Measurements from ENCODE around the gene FARP2.

FARP2 gene

DNA sequence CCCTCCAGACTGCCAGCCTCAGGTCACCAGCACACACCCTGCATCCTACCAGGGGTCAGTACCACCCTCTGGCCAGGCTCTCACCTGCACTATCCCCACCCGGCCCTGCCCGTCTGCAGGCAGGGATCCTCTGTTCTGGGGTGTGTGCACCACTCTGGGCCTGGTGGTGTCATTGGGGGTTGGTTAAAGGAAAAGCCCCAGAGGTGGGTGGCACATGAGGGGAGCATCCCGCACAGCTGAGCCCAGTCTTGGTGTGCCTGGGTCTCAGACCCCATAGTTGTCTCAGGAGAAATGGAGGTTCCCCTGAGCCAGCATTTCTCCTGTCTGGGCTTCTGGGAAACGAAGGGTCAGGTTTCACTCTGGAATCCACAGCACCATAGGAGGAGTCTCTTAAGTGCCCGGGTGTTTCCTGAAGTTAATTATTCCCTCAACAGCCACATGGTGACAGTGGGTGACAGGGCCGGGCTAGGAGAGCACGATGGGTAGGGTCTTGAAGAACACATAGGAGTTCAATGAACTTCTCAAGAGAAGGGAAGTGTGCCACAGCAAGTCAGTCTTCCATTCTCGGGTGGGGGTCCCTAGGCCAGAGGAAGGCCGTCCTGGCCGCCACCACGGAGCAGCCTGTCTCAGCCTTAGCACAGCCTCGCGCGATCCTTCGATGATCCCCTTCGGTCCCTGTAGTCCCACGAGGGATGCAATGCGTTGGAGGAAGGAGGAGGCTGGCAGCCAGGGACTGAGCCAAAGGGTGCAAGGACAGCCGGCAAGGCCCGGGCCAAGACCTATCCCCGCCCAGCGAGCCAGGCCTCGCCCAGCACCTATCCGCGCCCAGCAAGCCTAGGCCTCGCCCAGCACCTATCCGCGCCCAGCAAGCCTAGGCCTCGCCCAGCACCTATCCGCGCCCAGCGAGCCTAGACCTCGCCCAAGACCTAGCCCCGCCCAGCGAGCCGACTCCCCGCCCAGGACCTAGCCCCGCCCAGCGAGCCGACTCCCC, 1.1 kb upstream of the FARP2 start:
- Histone ChIP-seq H3K4me1 (ENCODE audit: insufficient read depth, low read length) (peaks cover 12% of the 10 kb centered on the region), H3K27me3 (ENCODE audit: control insufficient read depth in 1 of 2, insufficient read depth in 2 of 2, low read length in 2 of 2) (no peaks in the 10 kb centered on the region), H3K9me3 (ENCODE audit: low read length) (no peaks in the 10 kb centered on the region), H3K9ac (ENCODE audit: low read length) (no peak overlapping the region), H3K27ac (ENCODE audit: low read depth, low read length) (no peak overlapping the region), H3K4me3 (ENCODE audit: low read depth in 1 of 2, low read length in 2 of 2) (peak overlapping the region; percentile 8 to 11), H3K36me3 (ENCODE audit: insufficient read depth, low read length) (peaks cover 36% of the 10 kb centered on the region)

DNA sequence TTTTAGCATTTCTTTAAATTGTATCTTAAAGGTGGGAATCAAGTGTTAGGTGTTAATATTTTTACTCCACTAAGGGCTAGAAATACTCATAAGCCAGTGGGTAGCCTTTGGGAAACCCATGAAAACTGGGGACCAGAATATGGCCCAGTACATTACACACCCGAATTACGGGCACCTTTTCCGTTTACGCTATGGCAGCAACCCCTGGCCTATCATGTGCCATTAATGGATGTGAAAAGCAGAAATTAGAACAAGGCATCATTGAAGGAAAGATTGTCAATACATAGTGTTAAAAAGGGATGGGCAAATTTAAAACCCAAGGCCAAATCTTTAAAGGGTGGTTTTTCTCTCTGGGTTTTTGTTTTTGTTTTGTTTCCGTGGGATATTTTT, 781 bp downstream of the FARP2 start:
- H3K27me3 ChIP-seq (ENCODE audit: control insufficient read depth in 1 of 2, insufficient read depth in 2 of 2, low read length in 2 of 2) = no peaks in the 10 kb centered on the region

DNA sequence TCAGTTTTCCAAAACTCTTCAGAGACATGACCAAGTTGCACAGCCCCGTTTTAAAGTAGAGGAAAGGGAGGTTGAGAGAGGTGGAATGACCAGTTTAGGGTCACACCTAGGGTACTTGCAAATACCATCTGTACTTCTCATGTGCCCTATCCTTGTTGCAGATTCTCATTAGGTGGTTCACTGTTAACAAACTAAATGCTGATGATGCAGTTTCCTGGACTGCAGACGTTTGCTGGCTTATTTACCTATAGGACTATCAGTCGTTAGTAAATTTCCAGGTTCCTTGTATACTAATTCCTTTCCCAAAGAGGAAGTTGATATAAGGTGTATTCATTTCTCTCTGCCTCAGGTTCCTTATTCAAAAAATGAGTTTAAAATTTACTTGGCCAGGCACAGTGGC, 1.4 kb downstream of the FARP2 start:
- Histone ChIP-seq H3K9me3 (ENCODE audit: low read length) (no peaks in the 10 kb centered on the region), H3K36me3 (ENCODE audit: insufficient read depth, low read length) (peaks cover 11% of the 10 kb centered on the region), H3K4me1 (ENCODE audit: insufficient read depth, low read length) (peaks cover 12% of the 10 kb centered on the region), H3K9ac (ENCODE audit: low read length) (peak overlapping the region; percentile 75), H3K27ac (ENCODE audit: low read depth, low read length) (no peak overlapping the region), H3K4me3 (ENCODE audit: low read depth in 1 of 2, low read length in 2 of 2) (peak overlapping the region in 1 of 2 donors; percentile 62), H3K27me3 (ENCODE audit: control insufficient read depth in 1 of 2, insufficient read depth in 2 of 2, low read length in 2 of 2) (no peaks in the 10 kb centered on the region)

More for the DNA sequence above, 781 bp downstream of the FARP2 start:
- peaks cover 18% of the 10 kb centered on the region for H3K36me3 ChIP-seq (ENCODE audit: insufficient read depth, low read length)
- H3K9me3 ChIP-seq (ENCODE audit: low read length) = no peaks in the 10 kb centered on the region
- peak overlapping the region; percentile 75 for H3K9ac ChIP-seq (ENCODE audit: low read length)
- peak overlapping the region; percentile 62 to 77 for H3K4me3 ChIP-seq (ENCODE audit: low read depth in 1 of 2, low read length in 2 of 2)
- H3K4me1 ChIP-seq (ENCODE audit: insufficient read depth, low read length) = peaks cover 12% of the 10 kb centered on the region
- peak overlapping the region; percentile 72 for H3K27ac ChIP-seq (ENCODE audit: low read depth, low read length)

DNA sequence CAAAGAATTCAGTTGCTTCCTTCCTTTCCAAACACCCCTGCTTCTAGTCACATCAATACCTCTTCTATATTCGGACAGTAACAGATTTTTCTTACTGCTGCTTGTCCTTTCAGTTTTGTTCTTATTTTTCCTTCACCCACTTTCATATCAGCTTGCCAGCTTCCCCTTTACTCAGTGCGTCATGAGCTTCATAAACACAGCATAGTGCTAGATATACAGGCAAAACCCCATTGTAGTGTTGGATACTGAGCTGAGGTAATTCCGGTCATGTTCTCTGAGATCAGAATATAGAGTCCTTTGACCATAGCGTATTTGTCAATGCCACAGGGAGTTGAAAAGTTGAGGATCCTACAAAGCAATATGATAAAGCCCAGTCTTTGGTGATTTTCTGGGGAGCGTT, 2.4 kb downstream of the FARP2 start:
- H3K4me3 ChIP-seq (ENCODE audit: low read depth in 1 of 2, low read length in 2 of 2) = no peak overlapping the region

DNA sequence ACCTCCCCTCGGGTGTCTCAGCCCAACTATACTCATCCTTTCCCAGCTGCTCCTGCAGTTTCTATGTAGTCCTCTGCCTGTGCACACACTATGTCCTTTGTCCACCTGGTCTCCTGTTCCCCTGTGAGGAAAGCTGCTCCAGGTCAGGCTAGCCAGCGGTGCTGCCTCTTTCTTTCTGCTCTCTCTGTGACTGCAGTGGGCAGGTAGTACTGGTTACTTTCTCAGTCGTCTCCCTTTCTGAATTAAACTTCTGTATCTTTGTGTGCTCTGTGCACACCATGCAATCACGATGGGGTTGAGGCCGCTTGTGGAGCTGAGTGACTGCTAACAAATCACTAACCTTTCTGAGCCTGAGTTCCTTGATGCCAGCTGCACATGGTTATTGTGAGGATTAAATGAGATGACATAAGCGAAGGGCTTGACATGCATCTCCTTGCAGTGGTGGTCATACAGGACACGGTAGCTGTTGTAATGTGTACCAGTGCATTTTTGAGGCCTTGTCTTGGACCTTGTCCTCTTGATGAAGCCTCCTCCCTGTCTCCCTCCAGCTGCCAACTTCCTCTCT, 3.5 kb downstream of the FARP2 start:
- no peaks in the 10 kb centered on the region for H3K27me3 ChIP-seq (ENCODE audit: control insufficient read depth in 1 of 2, insufficient read depth in 2 of 2, low read length in 2 of 2)
- no peak overlapping the region for H3K27ac ChIP-seq (ENCODE audit: low read depth, low read length)
- no peaks in the 10 kb centered on the region for H3K36me3 ChIP-seq (ENCODE audit: insufficient read depth, low read length)
- H3K9me3 ChIP-seq (ENCODE audit: low read length) = no peaks in the 10 kb centered on the region
- H3K9ac ChIP-seq (ENCODE audit: low read length) = no peak overlapping the region
- peaks cover 24% of the 10 kb centered on the region for H3K4me1 ChIP-seq (ENCODE audit: insufficient read depth, low read length)
- no peak overlapping the region for H3K4me3 ChIP-seq (ENCODE audit: low read depth in 1 of 2, low read length in 2 of 2)

More for the DNA sequence above, 2.4 kb downstream of the FARP2 start:
- peaks cover 16% of the 10 kb centered on the region for H3K4me1 ChIP-seq (ENCODE audit: insufficient read depth, low read length)
- no peaks in the 10 kb centered on the region for H3K9me3 ChIP-seq (ENCODE audit: low read length)
- no peak overlapping the region for H3K27ac ChIP-seq (ENCODE audit: low read depth, low read length)
- no peak overlapping the region for H3K9ac ChIP-seq (ENCODE audit: low read length)
- H3K36me3 ChIP-seq (ENCODE audit: insufficient read depth, low read length) = peaks cover 2% of the 10 kb centered on the region
- H3K27me3 ChIP-seq (ENCODE audit: control insufficient read depth in 1 of 2, insufficient read depth in 2 of 2, low read length in 2 of 2) = no peaks in the 10 kb centered on the region

DNA sequence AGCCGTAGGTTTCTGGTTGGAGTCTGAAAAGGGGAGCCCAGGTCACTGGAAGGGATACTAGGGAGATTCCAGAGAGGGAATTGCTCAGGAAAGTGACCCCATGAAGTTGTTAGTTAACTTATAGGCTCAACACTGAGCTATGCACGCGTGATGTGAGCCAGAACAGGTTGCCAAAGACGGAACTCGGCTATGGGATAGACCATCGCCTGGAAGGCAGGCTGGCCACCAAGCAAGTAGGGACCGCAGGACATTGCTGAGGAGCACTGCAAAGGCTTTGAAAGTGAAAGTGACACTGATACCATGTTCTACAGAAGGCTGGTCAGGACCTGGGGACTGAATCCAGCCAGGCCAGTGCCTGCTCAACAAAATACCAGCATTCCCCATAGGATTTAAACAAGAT, 7.3 kb downstream of the FARP2 start:
- H3K9ac ChIP-seq (ENCODE audit: low read length) = no peak overlapping the region
- no peaks in the 10 kb centered on the region for H3K9me3 ChIP-seq (ENCODE audit: low read length)
- no peaks in the 10 kb centered on the region for H3K27me3 ChIP-seq (ENCODE audit: control insufficient read depth in 1 of 2, insufficient read depth in 2 of 2, low read length in 2 of 2)
- peaks cover 12% of the 10 kb centered on the region for H3K4me1 ChIP-seq (ENCODE audit: insufficient read depth, low read length)
- no peak overlapping the region for H3K4me3 ChIP-seq (ENCODE audit: low read depth in 1 of 2, low read length in 2 of 2)
- H3K27ac ChIP-seq (ENCODE audit: low read depth, low read length) = no peak overlapping the region
- no peaks in the 10 kb centered on the region for H3K36me3 ChIP-seq (ENCODE audit: insufficient read depth, low read length)

DNA sequence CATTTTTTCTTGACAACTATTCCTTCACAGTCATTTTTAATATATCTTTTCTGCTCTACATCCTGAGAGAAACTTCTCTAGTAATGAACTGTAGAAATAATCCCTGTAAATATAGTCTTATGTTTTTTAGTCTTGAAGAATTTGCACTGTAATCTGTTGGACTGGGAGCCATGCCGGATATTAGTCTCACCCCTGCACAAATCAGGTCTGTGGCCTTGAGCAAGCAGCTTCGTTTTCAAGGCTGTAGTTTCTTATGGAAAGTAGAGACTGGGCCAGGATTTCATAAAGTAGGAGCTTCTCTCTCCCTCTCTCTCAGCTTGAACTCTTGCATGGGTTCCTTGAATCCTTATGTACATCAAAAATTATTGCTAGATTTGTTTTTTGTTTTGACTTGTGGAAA, 8.7 kb downstream of the FARP2 start:
- H3K9ac ChIP-seq (ENCODE audit: low read length) = no peak overlapping the region
- no peak overlapping the region for H3K27ac ChIP-seq (ENCODE audit: low read depth, low read length)
- H3K27me3 ChIP-seq (ENCODE audit: control insufficient read depth in 1 of 2, insufficient read depth in 2 of 2, low read length in 2 of 2) = no peaks in the 10 kb centered on the region
- H3K4me3 ChIP-seq (ENCODE audit: low read depth in 1 of 2, low read length in 2 of 2) = no peak overlapping the region
- peaks cover 12% of the 10 kb centered on the region for H3K4me1 ChIP-seq (ENCODE audit: insufficient read depth, low read length)
- no peaks in the 10 kb centered on the region for H3K36me3 ChIP-seq (ENCODE audit: insufficient read depth, low read length)
- no peaks in the 10 kb centered on the region for H3K9me3 ChIP-seq (ENCODE audit: low read length)

DNA sequence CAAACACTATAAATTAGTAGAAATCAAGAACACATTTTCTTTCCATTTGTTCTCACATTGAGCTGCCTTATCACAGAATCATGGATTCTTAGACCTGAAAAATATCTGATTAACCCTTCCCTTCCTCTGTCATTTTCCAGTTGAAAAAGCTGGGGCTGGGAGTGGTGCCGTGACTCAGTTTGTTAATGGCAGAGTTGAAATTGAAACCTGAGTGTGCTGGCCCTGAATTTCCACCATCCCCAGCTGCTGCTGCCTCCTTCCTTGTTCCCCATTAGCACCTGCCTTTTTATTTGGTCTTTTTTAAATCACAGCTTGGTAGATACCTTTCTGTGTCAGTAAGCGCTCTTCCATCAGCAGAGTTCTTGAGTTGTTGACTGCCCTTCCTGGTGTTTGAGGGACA, 10.6 kb downstream of the FARP2 start:
- Histone ChIP-seq H3K36me3 (ENCODE audit: insufficient read depth, low read length) (no peaks in the 10 kb centered on the region), H3K9me3 (ENCODE audit: low read length) (no peaks in the 10 kb centered on the region), H3K4me3 (ENCODE audit: low read depth in 1 of 2, low read length in 2 of 2) (no peak overlapping the region), H3K9ac (ENCODE audit: low read length) (no peak overlapping the region), H3K27ac (ENCODE audit: low read depth, low read length) (no peak overlapping the region), H3K4me1 (ENCODE audit: insufficient read depth, low read length) (peaks cover 12% of the 10 kb centered on the region), H3K27me3 (ENCODE audit: control insufficient read depth in 1 of 2, insufficient read depth in 2 of 2, low read length in 2 of 2) (no peaks in the 10 kb centered on the region)

DNA sequence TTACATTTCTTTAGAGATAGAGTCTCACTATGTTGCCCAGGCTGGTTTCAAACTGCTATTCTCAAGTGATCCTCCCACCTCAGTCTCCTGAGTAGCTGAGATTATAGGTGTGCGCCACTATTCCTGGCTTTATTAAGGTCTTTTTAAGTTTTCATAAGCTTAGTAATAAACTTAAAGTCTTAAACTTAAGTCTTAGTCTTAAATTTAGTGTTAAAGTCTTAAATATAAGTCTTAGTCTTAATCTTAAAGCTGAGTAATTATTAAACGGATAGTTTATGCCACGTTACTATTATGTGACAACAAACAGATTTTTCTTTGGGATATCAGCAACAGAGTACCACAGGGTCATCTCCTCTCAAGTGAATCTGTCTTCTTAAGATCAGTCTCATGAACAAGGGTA, 12.6 kb downstream of the FARP2 start:
- Histone ChIP-seq H3K9ac (ENCODE audit: low read length) (no peak overlapping the region), H3K36me3 (ENCODE audit: insufficient read depth, low read length) (no peaks in the 10 kb centered on the region), H3K4me1 (ENCODE audit: insufficient read depth, low read length) (peaks cover 6% of the 10 kb centered on the region), H3K4me3 (ENCODE audit: low read depth in 1 of 2, low read length in 2 of 2) (no peak overlapping the region), H3K9me3 (ENCODE audit: low read length) (no peaks in the 10 kb centered on the region), H3K27ac (ENCODE audit: low read depth, low read length) (no peak overlapping the region), H3K27me3 (ENCODE audit: control insufficient read depth in 1 of 2, insufficient read depth in 2 of 2, low read length in 2 of 2) (no peaks in the 10 kb centered on the region)

DNA sequence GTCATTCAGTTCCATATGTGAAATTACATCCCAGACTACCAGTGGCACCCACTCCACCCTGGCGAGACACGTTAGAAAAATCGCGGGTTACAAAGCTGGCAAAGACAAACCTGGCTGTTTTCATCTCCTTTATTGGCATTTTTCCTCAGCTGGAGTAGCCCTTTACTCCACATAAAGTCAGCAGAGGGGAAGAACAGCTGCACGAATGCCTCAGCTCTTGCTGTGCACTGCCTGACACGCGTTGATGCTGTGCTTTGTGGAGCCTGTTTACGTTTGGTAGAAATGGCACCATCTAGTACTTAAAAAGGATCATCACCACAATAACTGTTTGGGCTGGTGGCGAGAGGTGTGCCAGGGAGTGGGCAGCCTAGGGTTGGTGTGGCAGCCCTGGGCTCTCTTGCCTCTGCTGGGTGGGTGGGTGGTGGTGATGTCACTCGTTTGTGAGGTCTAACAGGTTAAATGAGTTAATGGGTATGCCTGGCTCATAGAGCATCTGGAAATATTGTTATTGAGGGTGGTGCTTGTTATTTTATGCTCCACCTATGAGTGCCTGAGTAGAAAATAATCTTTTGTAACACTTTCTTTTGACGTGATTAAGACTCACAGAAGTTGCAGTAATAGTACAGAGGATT, 16.4 kb downstream of the FARP2 start:
- H3K4me3 ChIP-seq (ENCODE audit: low read depth in 1 of 2, low read length in 2 of 2) = no peak overlapping the region
- H3K36me3 ChIP-seq (ENCODE audit: insufficient read depth, low read length) = peaks cover 10% of the 10 kb centered on the region
- no peaks in the 10 kb centered on the region for H3K27me3 ChIP-seq (ENCODE audit: control insufficient read depth in 1 of 2, insufficient read depth in 2 of 2, low read length in 2 of 2)
- no peaks in the 10 kb centered on the region for H3K9me3 ChIP-seq (ENCODE audit: low read length)
- H3K9ac ChIP-seq (ENCODE audit: low read length) = no peak overlapping the region
- H3K27ac ChIP-seq (ENCODE audit: low read depth, low read length) = no peak overlapping the region
- no peaks in the 10 kb centered on the region for H3K4me1 ChIP-seq (ENCODE audit: insufficient read depth, low read length)

DNA sequence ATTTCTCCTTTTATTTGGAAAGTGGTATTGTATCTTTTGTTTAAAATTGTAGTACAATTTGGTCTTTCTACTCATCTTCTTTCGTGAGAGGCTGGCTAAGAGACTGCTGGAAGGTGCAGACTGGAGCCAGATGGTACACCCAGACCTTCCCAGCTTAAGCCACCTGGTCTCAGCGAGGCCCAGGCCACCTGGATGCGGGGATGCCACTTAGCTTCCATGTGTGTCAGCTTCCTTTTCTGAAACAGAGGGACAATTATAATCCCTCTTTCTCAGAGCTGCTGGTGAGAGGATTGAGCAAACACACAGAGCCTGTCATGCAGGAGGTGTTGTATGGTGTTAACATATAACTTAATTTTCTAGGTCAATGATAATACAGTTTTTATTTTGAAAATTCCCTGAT, 17.4 kb downstream of the FARP2 start:
- Histone ChIP-seq H3K9ac (ENCODE audit: low read length) (no peak overlapping the region), H3K9me3 (ENCODE audit: low read length) (no peaks in the 10 kb centered on the region), H3K27ac (ENCODE audit: low read depth, low read length) (no peak overlapping the region), H3K4me1 (ENCODE audit: insufficient read depth, low read length) (no peaks in the 10 kb centered on the region), H3K27me3 (ENCODE audit: control insufficient read depth in 1 of 2, insufficient read depth in 2 of 2, low read length in 2 of 2) (no peaks in the 10 kb centered on the region), H3K36me3 (ENCODE audit: insufficient read depth, low read length) (peaks cover 10% of the 10 kb centered on the region), H3K4me3 (ENCODE audit: low read depth in 1 of 2, low read length in 2 of 2) (no peak overlapping the region)
